Fibroblast of mammary gland (primary cell): ENCODE results near the gene KCNH3.

ENCODE experiments used
- DNase-seq: peaks from one replicate; pipeline ENCODE4 v3.0.0-alpha.2; 2010; ENCODE audit warnings: low read depth
- H3K4me3 ChIP-seq: 2 replicates; pipeline ENCODE4 v1.5.1; 2011; ENCODE audit warnings: low read depth, mild to moderate bottlenecking, low read length, moderate library complexity; ENCODE audit not compliant: control insufficient read depth
- TF ChIP-seq, protein P1 (sequence below): conservative IDR thresholded peaks from 2 replicates; pipeline ENCODE4 v1.5.1; 2011; ENCODE audit warnings: low read depth, low read length, inconsistent platforms; ENCODE audit not compliant: control insufficient read depth, insufficient read depth

The KCNH3 gene

DNA sequence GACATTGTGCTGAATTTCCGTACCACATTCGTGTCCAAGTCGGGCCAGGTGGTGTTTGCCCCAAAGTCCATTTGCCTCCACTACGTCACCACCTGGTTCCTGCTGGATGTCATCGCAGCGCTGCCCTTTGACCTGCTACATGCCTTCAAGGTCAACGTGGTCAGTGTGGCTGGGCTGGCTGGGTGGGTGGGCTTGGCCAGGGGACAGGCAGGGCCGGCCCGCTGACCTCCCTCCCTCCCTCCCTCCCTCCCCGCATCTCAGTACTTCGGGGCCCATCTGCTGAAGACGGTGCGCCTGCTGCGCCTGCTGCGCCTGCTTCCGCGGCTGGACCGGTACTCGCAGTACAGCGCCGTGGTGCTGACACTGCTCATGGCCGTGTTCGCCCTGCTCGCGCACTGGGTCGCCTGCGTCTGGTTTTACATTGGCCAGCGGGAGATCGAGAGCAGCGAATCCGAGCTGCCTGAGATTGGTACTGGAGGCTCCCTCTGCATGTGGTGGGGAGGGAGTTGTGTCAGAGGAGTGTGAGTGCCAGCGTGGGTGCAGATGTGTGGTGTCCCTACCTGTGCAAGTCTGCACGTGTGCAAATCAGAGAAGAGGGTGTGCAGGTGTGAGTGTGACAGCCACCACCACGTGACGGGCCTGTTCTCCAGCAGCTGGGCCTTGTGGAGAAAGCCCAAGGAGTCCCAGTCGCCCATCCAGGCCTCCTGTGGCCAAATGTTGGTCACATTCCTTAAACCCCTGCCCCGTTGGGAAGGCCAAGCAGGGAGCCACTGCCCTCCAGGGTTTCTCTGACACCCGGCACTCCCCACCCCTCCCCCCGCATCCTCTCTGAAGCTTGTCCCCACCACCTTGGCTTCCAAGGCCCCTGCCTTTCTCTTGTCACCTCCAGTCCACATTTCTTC is 5.3 kb downstream of the KCNH3 start:
- DNase-seq = no peak
- H3K4me3 ChIP-seq = no peak overlapping the region
- TF ChIP-seq, protein P1, sequence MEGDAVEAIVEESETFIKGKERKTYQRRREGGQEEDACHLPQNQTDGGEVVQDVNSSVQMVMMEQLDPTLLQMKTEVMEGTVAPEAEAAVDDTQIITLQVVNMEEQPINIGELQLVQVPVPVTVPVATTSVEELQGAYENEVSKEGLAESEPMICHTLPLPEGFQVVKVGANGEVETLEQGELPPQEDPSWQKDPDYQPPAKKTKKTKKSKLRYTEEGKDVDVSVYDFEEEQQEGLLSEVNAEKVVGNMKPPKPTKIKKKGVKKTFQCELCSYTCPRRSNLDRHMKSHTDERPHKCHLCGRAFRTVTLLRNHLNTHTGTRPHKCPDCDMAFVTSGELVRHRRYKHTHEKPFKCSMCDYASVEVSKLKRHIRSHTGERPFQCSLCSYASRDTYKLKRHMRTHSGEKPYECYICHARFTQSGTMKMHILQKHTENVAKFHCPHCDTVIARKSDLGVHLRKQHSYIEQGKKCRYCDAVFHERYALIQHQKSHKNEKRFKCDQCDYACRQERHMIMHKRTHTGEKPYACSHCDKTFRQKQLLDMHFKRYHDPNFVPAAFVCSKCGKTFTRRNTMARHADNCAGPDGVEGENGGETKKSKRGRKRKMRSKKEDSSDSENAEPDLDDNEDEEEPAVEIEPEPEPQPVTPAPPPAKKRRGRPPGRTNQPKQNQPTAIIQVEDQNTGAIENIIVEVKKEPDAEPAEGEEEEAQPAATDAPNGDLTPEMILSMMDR = no peak

DNA sequence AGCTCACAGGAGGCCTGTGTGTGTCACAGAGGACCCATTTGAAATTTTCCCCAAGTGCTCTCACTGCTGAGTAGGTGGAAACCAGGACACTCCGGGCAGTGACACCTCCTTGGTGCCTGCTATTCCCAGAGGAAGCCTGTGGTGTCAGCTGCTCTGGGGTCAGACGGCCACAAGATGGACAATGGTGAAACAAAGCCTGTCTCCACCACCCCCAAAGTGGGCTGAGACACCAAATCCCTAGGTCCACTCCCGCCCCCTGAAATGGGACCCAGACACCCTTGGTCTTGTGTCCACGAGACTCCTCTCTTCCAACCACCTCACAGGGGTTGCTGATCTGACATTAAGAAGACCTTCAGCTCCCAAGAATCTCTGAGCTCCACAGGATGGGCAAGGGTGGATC is 7.0 kb downstream of the KCNH3 start:
- DNase-seq = no peak
- H3K4me3 ChIP-seq = no peak overlapping the region
- TF ChIP-seq, protein P1 = no peak

DNA sequence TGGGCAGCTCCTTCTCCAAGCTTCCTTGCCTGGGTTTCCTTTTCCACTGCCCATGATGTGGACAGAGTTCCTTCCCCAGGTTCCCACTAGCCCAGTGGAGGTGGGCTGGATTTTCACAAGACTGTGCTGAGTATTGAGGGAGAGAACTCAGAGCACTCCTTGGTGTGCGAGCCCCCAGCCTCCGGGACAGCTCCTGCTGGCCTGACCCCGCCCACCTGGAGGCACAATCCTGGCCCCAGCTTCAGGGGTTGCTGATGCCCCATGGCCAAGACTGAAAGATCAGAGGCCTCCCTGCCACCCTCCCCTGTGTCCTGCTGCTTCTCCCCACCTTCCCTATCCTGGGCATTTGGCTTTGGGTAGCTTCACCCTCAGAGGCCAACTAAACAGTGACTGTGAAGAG is 7.7 kb downstream of the KCNH3 start:
- H3K4me3 ChIP-seq = no peak overlapping the region
- TF ChIP-seq, protein P1 = no peak
- DNase-seq = no peak

DNA sequence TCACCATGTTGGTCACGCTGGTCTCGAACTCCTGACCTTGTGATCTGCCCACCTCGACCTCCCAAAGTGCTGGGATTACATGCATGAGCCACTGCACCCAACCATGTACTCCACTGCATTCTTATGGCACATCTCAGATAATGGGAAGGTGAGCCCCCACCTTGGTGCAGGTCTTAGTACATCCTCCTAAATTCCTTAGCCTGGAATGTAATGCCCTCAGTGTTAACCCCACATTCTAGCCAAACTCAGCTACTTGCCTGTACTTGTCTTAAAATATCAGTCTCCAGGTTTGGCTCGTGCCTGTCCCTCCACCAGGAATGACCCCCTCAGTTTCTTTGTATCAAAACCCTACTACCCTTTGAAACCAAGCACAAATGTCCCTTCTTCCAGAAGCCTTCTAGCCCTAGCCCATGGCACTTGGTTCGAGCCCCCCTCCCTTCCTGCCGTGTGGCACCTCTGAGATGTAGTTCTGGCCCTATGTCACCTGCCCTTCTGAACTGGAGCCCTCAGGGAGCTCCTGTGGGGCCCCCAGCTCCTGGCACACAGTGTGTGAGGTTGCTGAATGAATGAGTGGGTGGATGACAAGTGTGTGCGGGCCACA is 8.4 kb downstream of the KCNH3 start:
- TF ChIP-seq, protein P1 = no peak
- H3K4me3 ChIP-seq = no peak overlapping the region
- DNase-seq = no peak

DNA sequence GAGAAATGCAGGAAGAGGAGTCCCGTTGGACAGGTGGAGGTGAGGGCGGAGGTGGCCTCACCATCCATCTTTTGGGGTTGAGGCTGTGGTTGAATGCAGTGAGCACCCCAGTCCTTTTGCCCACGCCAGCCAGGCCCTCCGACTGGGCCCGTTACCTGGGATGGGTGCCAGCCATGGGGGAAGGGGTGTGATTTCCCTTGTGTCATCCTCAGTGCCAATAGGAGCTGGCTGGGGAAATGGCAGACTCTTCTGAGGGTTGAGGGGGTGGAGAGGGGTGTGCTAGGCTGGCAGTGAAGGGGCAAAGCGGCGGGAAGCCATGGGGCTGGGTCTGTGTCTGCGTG is 9.6 kb downstream of the KCNH3 start:
- H3K4me3 ChIP-seq = no peak overlapping the region
- no peak for DNase-seq
- TF ChIP-seq, protein P1 = no peak

DNA sequence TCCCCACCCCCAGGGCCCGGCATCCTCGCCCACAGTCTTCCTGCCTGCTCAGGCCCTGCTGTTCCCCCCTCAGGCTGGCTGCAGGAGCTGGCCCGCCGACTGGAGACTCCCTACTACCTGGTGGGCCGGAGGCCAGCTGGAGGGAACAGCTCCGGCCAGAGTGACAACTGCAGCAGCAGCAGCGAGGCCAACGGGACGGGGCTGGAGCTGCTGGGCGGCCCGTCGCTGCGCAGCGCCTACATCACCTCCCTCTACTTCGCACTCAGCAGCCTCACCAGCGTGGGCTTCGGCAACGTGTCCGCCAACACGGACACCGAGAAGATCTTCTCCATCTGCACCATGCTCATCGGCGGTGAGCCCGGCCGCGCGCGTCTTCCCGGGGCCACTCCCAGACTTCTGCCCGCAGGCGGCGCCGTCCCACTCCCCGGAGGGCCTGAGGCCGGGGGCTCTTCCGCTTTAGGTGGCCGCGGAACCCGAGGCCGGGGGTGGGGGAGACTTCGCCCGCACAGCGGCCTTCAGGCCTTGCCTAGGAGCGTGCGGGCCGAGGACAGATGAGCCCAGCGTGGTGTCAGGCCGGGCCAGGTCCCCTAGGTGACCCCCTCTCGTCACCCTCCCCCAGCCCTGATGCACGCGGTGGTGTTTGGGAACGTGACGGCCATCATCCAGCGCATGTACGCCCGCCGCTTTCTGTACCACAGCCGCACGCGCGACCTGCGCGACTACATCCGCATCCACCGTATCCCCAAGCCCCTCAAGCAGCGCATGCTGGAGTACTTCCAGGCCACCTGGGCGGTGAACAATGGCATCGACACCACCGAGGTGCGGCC is 10.2 kb downstream of the KCNH3 start:
- H3K4me3 ChIP-seq = peak overlapping the region; percentile 4
- TF ChIP-seq, protein P1 = peak; percentile 14
- DNase-seq = no peak
